Stimulated activated CD4-positive, alpha-beta T cell treated with anti-CD3 and anti-CD28 coated beads, Interleukin-12 subunit alpha, Interleukin-12 subunit beta, amount 100 ng/mL, for 48 hours (primary cell): Measurements from ENCODE around the gene PTPRE.
"Not testable (repeated sequence)": the region's sequence is repeated elsewhere in the genome, so short reads cannot be mapped to it uniquely, and the experiment has no call there.

Experiments
- DNase-seq, 3 donors: peaks; one replicate each; pipeline ENCODE4 v3.0.0-alpha.2; 2020; ENCODE audit warnings: low read depth in 2 of 3, low spot score in 1 of 3

PTPRE gene

DNA sequence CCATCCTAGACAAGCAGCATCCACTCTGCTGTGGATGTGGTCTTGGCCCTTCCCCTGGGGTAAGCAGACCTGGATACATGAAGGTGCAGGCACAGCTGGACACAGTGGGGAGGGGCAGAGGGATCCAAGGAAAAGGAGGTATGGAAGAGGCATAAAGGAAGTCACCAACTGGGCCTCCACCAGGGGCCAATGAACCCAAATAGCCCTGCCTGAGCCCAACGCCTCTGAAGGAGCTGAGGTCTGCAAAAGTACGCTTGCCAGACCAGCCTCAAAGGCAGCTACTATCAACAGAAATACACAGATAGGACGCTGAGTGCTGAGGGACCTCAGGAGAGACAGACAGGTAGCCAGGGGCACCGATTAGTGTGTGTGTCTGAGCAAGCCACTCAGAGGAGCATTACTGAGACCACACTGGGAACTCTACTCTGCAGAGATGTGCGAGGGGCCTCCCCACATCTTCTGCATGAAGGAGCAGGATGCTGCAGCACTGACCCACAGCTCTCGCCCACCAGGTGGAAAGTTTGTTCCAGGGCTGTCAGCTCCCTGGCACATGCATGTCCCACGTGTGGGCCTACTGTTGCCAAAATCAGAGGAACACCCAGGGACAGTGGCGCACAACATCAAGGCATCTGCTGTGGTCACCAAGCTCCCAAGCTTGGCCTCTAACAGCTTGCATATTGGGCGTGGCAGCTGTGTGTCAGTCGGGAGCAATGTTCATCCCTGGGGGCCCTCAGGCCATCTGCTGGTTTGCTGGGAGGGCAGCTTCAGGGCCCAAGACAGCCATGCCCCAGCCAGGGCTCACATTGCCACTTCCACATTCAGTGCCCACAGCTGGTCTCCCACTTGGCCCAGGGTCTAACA, 179.3 kb downstream of the PTPRE start:
- DNase-seq, result no peak

DNA sequence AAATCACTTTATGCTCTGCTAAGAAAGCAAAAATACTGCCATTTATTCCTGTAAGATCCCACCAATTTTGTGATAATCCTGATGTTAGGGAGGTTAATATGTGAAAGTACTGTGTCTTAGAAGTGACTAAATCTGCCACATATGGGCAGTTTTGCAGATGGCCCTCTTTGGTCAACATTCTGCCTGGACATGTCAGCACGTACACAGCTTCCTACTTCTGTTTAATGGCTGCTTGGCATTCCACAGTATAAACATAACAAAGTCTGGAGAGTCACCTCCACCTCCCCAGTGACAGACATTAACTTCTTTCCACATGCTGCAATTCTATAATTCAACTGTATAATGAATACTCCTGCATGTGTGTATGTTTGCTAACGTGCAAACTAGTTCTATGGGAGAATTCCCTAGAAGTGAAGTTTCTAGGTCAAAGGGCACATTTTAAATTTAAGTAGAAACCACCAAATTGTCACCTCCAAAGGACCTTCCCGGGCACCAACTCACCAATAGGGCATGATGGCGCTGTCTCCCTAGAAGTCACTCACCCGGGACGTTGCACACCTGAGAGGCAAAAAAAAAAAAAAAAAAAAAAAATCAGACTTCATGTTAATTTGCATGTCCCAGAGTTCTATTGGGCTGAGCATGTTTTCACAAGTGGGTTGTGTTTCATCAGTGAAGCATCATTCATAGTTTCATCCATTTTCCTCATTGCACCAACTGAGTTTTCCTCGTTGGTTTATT, 180.4 kb downstream of the PTPRE start:
- no peak for DNase-seq

GRCh38 chr10:128087884-128088709, 181.2 kb downstream of the PTPRE start:
- DNase-seq, result no peak

DNA sequence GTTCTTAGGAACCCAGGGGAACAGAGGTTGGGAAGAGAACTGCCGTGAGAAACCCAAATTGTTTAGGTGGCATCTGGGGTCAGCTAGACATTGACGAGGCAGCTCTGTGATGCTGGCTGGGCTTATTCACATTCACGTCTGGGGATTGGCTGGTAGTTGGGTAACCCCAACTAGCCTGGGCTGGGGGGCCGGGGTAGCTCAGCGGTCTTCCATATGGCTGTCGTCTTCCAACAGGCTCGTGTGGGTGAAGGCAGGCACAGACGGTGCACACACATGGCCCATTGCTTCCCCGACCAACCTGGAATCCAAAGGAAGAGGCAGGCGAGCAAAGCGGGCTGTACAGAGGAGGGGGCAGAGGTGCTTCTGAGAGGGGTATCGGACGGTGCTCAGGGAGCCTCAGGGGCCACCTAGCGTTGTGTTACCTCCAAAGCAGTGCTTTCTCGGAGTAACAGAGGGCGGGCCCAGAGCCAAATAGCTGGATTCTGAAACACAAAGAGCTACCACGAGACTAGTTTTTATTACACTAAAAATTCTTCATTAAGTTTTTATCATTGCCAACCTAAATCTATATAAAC, 184.8 kb downstream of the PTPRE start:
- DNase-seq, result no peak

- no peak for DNase-seq
These were observed 185.6 kb downstream of the PTPRE start for GRCh38 chr10:128092454-128092853.

GRCh38 chr10:128094596-128094995, 187.7 kb downstream of the PTPRE start:
- not testable (repeated sequence) for DNase-seq

DNA sequence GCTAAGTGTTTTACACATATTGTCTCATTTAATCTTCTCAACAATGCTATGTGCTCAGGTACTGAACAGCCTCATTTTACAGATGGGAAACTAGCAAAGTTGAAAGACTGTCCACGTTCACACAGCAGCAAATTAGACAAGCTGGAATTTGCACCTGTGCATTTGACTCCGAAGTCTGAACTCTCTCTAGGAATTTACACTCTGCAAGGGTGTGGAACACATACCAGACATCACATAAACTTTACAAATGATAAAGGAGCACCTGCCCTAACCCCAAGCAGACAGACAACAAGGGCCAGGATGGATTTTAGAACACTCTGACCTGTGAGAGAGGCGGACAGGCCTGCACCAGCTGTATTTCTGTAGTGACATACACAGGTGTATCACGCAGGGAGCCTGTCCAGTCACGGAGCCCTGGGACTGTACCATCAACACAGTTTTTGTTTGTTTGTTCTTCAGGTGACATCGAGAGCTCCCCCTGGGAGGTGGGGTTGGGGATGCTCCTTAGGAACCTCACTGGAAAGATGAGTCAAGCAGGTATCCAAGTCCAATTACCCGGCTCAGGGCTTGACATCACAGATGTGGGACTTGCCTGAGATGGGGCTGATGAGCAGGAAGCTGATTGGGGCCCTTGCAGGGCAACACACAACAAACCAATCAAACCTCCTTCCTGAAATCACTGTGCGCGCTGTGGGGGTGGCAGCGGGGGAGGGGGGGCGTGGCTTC, 188.3 kb downstream of the PTPRE start:
- no peak for DNase-seq

DNA sequence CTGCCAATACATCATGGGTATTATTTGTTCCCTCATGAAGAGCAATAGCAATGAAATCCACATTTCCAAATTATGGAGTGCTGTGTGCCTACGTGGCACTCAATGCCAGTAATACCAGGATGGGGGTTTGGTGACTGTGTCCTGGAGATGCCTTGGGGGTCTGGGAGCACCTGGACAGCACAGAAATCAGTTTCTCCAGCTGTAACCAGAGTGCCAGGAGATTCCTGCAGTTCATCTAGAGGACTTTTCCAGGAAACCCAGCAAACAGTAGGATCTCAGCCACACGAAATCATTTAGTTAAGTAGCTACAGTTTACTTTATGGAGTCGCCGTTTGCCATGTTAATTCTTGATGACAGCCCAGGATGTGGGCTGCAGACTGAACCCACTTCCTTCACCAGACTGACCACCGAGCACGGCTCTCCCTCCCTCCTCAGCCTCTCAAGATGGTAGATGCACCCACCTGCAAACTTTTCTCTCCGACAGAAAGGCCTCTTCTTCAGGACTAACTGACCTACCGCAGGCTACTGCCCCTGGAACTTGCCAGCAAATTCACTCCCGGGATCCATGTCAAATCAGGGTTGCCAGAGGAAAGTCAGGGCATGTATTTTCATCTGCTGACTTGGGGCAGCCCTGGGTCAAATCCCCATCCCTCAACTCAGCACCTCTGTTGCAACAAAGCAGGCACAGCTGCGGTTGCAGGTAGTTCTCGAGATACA, 189.0 kb downstream of the PTPRE start:
- DNase-seq, result no peak

DNA sequence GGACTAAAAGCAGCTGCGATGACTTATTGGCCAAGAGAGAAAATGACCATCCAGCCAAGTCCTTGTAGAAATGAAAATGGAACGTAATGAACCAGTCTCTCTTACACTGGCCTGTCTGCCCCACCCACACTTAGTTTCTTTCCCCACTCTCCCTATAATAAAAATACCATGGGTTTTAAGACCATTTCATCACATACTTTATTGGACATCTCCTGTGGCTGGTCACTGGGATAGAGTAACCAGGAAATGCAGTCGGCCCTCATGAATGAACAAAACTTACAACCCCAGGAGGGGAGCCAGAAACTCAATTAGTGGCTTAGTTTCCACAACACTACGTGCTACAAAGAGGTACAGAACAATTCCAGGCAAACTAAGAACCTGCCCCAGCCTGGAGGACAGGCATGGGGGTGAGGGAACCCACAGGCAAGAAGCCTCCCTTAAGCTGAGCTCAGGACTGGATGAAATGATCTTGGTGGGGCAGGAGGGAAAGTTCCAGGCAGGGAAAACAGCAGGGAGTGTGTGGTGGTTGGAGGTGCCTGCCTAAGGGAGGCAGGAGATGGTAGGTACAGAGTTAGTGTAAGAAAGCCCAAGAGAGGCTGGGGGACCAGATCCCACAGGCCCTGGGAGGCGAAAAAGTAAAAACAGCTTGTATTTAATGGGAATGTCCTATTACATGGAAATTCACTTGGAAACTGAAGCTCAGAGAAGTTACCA, 189.7 kb downstream of the PTPRE start:
- DNase-seq, result no peak

DNA sequence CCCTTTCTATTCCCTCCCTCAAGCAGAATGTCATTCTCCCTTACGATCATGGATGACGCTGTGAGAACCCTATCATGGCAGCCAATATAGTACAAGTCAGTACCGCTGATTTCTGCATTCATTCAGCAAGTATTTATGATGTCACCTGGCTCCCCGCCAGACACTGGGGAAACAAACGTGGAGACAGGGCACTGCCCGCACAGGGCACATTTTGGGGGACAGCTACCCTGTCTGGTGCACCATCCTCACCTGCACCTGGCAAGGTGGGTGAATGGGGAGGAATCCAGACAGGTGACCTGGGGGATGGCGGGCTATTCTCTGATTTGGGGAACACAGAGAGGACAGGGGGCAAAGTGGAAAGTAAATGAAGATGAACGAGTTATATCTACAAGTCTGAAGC, 190.9 kb downstream of the PTPRE start:
- no peak for DNase-seq

DNA sequence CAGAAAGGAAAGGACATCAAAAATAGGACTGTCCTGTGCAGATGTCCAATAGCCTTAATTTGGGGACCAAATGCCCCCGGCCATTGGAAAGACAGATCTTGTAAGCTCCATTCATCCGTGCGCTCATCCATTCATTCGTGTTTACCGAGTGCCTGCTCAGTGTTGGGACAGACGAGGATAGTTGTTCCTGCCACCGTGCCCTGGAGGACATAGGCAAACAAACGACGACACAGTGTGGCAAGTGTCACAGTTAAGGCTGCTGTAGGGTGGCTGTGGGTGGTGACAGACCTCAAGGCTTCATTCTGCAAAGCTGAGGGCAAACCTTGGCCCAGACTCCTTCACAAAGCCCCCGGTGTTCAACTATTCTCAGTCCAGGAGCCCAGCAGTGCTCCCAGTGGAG, 191.7 kb downstream of the PTPRE start:
- no peak for DNase-seq

GRCh38 chr10:128099901-128100300, 193.0 kb downstream of the PTPRE start:
- no peak for DNase-seq

- DNase-seq, result no peak
These were observed 195.0 kb downstream of the PTPRE start for GRCh38 chr10:128101901-128102300.

DNA sequence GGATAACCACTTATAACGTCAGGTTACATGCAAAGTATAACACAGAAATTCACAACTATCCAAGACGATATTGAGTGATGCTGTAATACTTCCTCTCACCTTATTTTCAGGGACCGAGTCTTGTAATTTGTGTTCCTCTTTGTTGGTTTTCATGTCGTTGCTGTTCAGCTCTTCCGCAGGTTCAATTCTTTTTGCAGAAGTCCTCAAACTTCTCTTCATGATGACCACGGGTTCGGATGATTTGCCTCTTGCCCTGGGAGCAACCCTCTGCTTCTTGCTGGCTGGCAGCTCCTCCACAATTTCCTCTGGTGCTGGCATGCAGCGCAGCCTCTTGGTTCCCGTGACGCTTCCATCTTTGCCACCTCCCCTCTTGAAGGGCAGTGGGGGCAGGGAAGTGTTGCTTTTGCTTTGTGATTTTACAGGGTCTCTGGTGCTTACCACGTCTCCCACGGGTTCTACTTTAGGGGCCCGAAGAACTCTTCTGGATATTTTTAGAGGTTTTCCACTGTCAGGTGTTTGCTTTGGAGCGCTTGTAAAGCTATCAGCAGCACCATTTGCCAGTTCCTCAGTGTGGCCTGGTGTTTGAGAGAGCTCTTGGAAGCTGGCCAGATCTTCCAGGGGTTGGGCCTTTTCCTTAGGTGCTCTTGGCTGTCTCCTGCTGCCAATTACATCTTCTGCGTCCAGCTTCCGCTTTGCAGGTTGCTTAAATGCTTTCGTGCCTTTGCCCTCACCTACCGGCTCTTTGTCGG, 195.8 kb downstream of the PTPRE start:
- DNase-seq, result no peak

DNA sequence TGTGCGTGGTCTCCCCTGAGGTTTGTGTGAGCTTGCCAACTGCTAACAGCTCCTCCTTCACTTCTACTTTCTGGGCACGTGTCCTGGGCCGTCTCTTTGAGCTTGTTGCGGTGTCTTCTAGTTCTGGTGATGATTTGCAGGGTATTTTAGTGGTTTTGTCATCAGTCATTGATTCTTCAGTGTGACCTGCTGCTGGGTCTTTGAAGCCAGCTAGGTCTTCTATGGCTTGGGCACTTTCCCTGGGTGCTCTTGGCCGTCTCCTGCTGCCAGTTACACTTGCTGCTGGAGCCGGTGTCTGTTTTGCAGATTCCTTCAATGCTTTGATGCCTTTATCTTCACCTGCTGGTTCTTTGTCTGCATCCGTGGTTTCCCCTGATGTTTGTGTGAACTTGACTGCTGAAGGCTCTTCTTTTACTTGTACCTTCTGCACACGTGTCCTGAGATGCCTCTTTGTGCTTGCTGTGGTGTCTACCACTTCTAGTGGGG, 196.4 kb downstream of the PTPRE start:
- no peak for DNase-seq

GRCh38 chr10:128105383-128105782, 198.5 kb downstream of the PTPRE start:
- DNase-seq, result no peak

- no peak for DNase-seq
These were observed 202.8 kb downstream of the PTPRE start for GRCh38 chr10:128109707-128110106.

- no peak for DNase-seq
These were observed 203.4 kb downstream of the PTPRE start for GRCh38 chr10:128110339-128110738.
